SW480 (cell line): ENCODE results near the gene TMEM184B.
A peak's percentile ranks its signal among the peaks of the same experiment; 100 is the strongest.
"Not testable (repeated sequence)": the region's sequence is repeated elsewhere in the genome, so short reads cannot be mapped to it uniquely, and the experiment has no call there.

Experiments used
- DNase-seq: peaks from one replicate; pipeline ENCODE4 v3.0.0-alpha.2; 2016; ENCODE audit warnings: low spot score

Gene TMEM184B

DNA sequence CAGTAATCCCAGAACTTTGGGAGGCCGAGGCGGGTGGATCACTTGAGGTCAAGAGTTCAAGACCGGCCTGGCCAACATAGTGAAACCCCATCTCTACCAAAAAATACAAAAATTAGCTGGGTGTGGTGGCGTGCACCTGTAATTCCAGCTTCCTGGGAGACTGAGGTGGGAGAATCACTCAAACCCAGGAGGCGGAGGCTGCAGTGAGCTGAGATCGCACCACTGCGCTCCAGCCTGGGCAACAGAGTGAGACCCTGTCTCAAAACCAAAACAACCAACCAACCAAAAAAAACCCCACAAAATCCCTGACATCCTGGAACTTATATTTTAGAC, 94.2 kb downstream of the TMEM184B start:
- DNase-seq = not testable (repeated sequence)

DNA sequence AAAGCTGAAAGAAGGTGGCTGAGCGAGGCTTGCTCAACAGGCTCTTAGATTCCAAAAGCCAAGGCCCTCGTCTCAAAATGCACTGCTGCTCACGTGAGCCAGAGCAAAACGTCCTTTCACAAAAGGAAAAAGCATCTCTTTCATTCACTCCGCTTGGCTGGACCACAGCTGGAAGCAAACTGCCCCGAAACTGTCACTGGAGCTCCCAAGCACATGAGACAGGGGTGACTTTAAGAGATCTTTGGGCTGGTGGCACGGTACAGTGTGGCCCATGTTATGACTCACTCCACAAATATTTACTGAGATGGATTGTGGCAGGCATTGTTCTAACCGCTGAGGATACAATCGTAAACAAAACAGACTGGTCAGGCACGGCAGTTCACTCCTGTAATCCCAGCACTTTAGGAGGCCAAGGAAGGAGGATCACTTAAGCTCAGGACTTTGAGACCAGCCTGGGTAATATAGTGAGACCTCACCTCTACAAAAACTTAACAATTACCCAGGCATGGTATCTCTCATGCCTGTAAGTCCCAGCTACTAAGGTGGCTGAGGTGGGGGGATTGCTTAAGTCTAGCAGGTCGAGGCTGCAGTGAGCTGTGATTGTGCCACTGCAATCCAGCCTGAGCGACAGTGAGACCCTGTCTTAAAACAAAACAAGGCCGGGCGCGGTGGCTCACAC, 94.7 kb downstream of the TMEM184B start:
- DNase-seq = peak; percentile 97

DNA sequence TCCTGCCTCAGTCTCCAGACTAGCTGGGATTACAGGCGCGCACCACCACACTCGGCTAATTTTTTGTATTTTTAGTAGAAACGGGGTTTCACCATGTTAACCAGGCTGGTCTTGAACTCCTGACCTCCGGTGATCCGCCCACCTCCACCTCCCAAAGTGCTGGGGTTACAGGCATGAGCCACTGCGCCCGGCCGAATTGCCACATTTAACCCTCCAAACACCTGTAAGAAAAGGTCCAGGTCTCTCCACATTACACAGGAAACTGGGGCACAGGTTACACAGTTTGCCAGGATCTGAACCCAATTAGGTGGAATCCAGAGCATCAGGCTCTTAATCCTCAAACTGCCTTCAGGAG, 95.3 kb downstream of the TMEM184B start:
- not testable (repeated sequence) for DNase-seq

GRCh38 chr22:38177044-38177443, 95.8 kb downstream of the TMEM184B start:
- DNase-seq = no peak

GRCh38 chr22:38176170-38176741, 96.6 kb downstream of the TMEM184B start:
- no peak for DNase-seq

DNA sequence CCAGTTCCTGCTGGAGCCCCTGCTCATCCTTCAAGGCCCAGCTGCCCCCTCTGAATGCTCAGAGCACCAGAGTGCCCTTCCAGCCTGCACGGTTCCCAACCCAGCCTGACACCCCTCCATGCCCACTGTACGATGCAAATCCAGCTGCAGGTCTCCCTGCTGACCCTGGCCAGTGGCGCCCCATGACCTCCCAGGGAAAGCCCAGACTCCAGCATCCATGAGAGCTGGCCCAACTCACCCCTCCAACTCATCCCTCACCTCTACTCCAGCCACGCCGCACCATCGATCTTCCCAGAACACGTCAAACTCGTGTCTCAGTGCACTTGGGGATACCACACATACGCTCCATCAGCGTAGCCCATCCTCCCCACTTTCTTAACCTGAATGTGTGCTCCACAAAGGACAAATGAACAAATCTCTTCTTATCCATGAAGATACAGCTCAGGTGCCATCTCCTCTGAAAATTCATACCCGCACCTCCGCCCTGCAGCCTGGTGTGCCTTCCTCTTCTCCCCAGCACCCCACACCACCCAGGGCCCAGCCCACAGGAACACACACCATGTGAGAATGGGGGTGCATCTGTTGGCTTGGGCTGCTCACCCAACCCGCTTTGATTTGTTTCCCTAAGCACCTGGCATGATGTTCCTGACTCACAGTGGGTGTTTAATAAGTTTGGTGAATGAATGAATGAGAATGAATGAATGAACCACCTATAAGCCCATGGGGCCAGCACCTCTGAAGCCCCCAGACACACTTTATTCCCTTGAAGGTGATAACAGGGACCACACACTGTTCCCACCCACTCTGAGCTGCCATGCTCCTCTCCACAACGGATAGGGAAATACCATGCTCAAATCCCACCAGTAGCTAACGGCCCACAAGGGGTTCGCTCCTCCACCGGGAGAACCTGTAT, 97.3 kb downstream of the TMEM184B start:
- no peak for DNase-seq

DNA sequence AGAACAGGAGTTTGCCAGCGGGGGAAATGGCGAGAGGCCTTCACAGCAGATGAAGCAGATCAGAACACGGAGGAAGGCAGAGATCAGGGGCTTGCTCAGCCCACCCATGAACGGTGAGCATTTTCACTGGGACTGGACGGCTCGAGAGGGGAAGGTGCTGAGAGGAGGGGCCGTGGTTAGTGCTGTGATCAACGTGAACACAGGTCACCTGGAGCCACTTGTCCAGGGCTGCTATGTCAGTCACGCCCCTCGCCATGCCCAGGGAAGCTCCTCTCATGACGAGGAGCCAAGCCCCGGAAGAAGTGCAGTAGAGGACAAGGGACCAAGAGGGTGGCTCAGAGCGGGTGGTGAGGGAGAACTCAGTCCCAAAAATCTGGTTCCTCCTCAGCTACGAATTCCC, 98.2 kb downstream of the TMEM184B start:
- no peak for DNase-seq

DNA sequence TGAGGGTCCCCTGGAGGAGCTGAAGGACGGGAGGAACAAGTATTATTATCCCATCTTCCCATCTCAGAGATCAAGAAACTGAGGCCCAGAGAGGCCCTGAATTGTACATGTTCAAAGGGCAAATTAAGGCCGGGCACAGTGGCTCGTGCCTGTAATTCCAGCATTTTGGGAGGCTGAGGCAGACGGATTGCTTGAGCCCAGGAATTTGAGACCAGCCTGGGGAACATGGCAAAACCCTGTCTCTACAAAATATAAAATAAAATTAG, 99.2 kb downstream of the TMEM184B start:
- no peak for DNase-seq

DNA sequence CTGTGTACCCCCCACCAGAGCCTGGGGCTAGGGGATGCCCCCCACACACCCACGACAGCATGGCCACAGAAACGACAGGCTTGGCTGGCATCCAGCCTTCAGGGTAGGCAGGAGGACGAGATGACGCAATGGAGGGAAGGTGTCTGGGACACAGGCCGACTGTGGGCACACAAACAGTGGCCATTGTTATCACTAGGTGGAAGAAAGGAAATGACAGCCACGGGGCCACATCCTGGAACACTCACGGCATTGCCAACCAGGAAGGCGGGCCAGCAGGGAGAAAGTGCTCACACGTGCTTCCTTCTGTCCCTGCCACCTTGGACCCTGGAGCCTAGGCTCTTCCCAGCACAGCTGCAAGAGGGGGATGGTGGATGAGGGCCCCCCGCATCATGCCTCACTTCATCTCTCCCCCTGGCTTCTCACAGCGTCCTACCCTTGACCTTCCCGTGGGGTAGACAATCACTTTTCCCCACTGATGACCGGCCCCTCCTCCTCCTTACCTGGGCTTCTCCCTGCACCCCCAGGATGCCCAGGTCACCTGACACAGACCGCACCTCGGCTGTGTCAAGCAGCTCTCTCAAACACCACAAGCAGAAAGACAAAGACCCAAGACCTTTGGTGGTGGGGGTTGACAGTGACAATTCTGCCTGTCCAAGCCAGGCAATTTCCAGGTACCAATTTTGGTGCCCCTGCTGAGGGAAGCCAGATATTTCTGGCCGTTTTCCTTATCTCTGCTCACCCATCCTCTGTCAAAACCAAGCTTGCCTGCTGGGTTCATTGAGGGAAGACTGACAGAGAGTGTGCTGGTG, 99.8 kb downstream of the TMEM184B start:
- peak; percentile 58 for DNase-seq

DNA sequence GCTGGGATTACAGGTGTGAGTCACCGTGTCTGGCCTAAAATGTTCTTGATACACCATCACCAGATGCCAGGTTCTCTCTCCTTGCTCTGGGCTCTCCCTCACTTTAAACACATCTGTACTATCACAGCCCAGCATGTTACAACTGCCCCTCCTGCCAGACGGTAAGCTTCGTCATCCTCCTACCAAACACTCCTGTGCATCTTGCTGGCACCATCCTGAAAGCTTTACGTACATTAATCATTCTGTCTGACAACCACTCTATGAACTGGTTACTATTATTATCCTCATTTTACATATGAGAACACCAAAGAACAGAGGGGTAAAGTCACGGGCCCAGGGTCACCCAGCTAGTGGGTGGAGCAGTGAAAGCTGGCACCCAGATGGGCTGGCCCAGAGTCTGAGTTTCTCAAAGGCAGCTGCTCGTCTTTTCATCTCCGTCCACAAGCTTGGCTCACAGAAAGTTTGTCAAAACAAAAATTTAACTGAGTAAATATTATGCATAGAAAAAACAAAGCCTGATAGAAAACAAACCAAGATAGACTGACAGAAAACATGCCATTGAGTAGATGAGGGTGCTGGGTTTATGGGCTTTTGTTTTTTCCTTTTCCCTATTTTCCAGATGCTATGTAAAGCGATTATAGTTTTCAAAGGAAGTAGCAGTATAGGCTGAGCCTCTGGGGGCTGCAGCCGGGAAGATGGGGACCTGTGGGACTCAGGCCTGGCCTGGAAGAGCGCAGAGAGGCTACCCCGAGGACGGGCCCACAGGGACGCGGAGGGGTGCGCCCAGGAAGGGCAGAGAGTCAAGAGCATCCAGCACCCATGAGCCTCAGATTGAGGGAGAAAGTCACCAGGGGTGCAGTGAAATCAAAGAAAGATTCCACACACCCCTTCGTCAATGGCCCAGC, 100.6 kb downstream of the TMEM184B start:
- DNase-seq = no peak

DNA sequence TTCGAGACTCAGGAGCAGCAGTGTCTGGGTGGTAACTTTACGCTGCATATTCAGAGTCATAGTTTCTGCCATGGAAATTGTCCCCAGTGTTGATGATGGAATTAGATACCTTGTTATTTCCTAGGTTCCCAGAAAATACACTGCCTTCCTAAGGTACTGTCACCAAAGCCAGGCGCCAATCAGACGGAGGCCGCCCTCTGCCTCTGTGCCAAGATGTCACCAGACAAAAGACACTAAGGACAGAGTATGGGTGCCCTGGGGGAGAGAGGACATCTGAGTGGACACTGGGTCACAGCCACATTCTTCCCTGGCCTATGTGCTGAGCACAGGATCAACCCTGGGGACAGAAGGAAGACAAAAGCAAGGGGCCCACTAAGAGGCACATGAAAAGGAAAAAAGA, 102.3 kb downstream of the TMEM184B start:
- DNase-seq = no peak
